Activated T-cell treated with anti-CD3 and anti-CD28 coated beads for 24 hours (primary cell): ENCODE data around the gene PPP1R9A.
"Not testable (repeated sequence)": the region's sequence is repeated elsewhere in the genome, so short reads cannot be mapped to it uniquely, and the experiment has no call there.

Experiments used
- DNase-seq: peaks from one replicate; pipeline ENCODE4 v3.0.0-alpha.2; 2020; ENCODE audit warnings: low read depth

PPP1R9A gene

GRCh38 chr7:94975336-94975735 lies 67.9 kb downstream of the PPP1R9A start:
- DNase-seq, result no peak

- no peak for DNase-seq
These were observed 73.2 kb downstream of the PPP1R9A start for GRCh38 chr7:94980418-94981142.

- no peak for DNase-seq
These were observed 88.5 kb downstream of the PPP1R9A start for GRCh38 chr7:94995921-94996320.

GRCh38 chr7:94996369-94996768 lies 89.0 kb downstream of the PPP1R9A start:
- DNase-seq, result no peak

- no peak for DNase-seq
These were observed 90.2 kb downstream of the PPP1R9A start for GRCh38 chr7:94997547-94997946.

- DNase-seq, result no peak
These were observed 91.1 kb downstream of the PPP1R9A start for GRCh38 chr7:94998266-94999068.

- DNase-seq, result no peak
These were observed 91.6 kb downstream of the PPP1R9A start for GRCh38 chr7:94999069-94999351.

- not testable (repeated sequence) for DNase-seq
These were observed 92.2 kb downstream of the PPP1R9A start for GRCh38 chr7:94999601-95000000.

GRCh38 chr7:95001258-95001657 lies 93.9 kb downstream of the PPP1R9A start:
- DNase-seq, result no peak

GRCh38 chr7:95001815-95002561 lies 94.6 kb downstream of the PPP1R9A start:
- DNase-seq, result no peak

- DNase-seq, result no peak
These were observed 95.4 kb downstream of the PPP1R9A start for GRCh38 chr7:95002775-95003174.

GRCh38 chr7:95004618-95005247 lies 97.3 kb downstream of the PPP1R9A start:
- DNase-seq, result no peak

- no peak for DNase-seq
These were observed 98.6 kb downstream of the PPP1R9A start for GRCh38 chr7:95006010-95006409.

GRCh38 chr7:95008773-95009172 lies 101.4 kb downstream of the PPP1R9A start:
- not testable (repeated sequence) for DNase-seq

GRCh38 chr7:95011146-95011928 lies 103.9 kb downstream of the PPP1R9A start:
- DNase-seq, result no peak

GRCh38 chr7:95011995-95012394 lies 104.6 kb downstream of the PPP1R9A start:
- DNase-seq, result no peak

GRCh38 chr7:95018021-95018420 lies 110.6 kb downstream of the PPP1R9A start:
- no peak for DNase-seq

- DNase-seq, result no peak
These were observed 118.6 kb downstream of the PPP1R9A start for GRCh38 chr7:95026018-95026417.

GRCh38 chr7:95026421-95027072 lies 119.2 kb downstream of the PPP1R9A start:
- DNase-seq, result no peak

GRCh38 chr7:95027234-95027872 lies 120.0 kb downstream of the PPP1R9A start:
- DNase-seq, result no peak

- DNase-seq, result no peak
These were observed 121.3 kb downstream of the PPP1R9A start for GRCh38 chr7:95028683-95029082.
